Kidney epithelial cell (primary cell): ENCODE measurements around the gene ZNF532. TPM values are rescaled to one million over a fixed set of nuclear protein-coding genes. Genes with fewer than 3 reads are reported as not detected.

ENCODE experiments used
- DNase-seq: peaks from one replicate; pipeline ENCODE4 v3.0.0-alpha.2; 2010; ENCODE audit warnings: low read depth
- H3K27me3 ChIP-seq: 2 replicates; pipeline ENCODE4 v1.6.0; 2011; ENCODE audit warnings: low read length; ENCODE audit not compliant: control insufficient read depth, insufficient read depth
- H3K36me3 ChIP-seq: 2 replicates; pipeline ENCODE4 v1.5.1; 2011; ENCODE audit warnings: low read length; ENCODE audit not compliant: control insufficient read depth, insufficient read depth
- H3K4me3 ChIP-seq: 2 replicates; pipeline ENCODE4 v1.5.1; 2011; ENCODE audit warnings: low read depth, mild to moderate bottlenecking, control low read depth, low read length
- CTCF ChIP-seq: IDR thresholded peaks from 2 replicates; pipeline ENCODE4 v1.5.1; 2011; ENCODE audit warnings: mild to moderate bottlenecking, moderate library complexity, low read length, control low read depth, inconsistent platforms; ENCODE audit not compliant: insufficient read depth, poor library complexity, severe bottlenecking
- total RNA-seq: library from RNA; depleted of rRNA; stranded (reverse); fragments of >200 nt; gene quantifications from 2 replicates; pipeline ENCODE4 v1.2.3, GENCODE V29; 2015

Gene ZNF532
- total RNA-seq, 1 donor from 2014 or later, result 89.5 TPM

- no peaks in the 10 kb centered on the region for H3K36me3 ChIP-seq
- no peak overlapping the region for H3K4me3 ChIP-seq
- no peak for TF ChIP-seq CTCF
- no peaks in the 10 kb centered on the region for H3K27me3 ChIP-seq
- DNase-seq, result no peak
Observed at GRCh38 chr18:58998401-58999203, 133.9 kb downstream of the ZNF532 start.

GRCh38 chr18:59001166-59001565 lies 136.5 kb downstream of the ZNF532 start:
- no peak for TF ChIP-seq CTCF
- no peaks in the 10 kb centered on the region for H3K27me3 ChIP-seq
- H3K36me3 ChIP-seq, result no peaks in the 10 kb centered on the region
- H3K4me3 ChIP-seq, result no peak overlapping the region
- no peak for DNase-seq

GRCh38 chr18:59001721-59002120 lies 137.0 kb downstream of the ZNF532 start:
- Histone ChIP-seq H3K36me3 (no peaks in the 10 kb centered on the region), H3K27me3 (no peaks in the 10 kb centered on the region), H3K4me3 (no peak overlapping the region)
- no peak for DNase-seq
- no peak for TF ChIP-seq CTCF

GRCh38 chr18:59002974-59003594 lies 138.4 kb downstream of the ZNF532 start:
- no peaks in the 10 kb centered on the region for H3K36me3 ChIP-seq
- TF ChIP-seq CTCF, result no peak
- H3K4me3 ChIP-seq, result no peak overlapping the region
- no peak for DNase-seq
- H3K27me3 ChIP-seq, result no peaks in the 10 kb centered on the region

GRCh38 chr18:59005262-59005661 lies 140.6 kb downstream of the ZNF532 start:
- H3K27me3 ChIP-seq, result no peaks in the 10 kb centered on the region
- no peak for DNase-seq
- no peaks in the 10 kb centered on the region for H3K36me3 ChIP-seq
- TF ChIP-seq CTCF, result no peak
- H3K4me3 ChIP-seq, result no peak overlapping the region
